Fibroblast of lung (primary cell): ENCODE measurements around the gene TMEM175. TPM values are rescaled to one million over a fixed set of nuclear protein-coding genes. Genes with fewer than 3 reads are reported as not detected.
A peak's percentile ranks its signal among the peaks of the same experiment; 100 is the strongest.

Experiments
- DNase-seq, 2 donors: peaks; one replicate each; pipeline versions ENCODE4 v3.0.0 to v3.0.0-alpha.2; 2010; ENCODE audit warnings: low read depth in 2 of 2
- H2AFZ ChIP-seq: 2 replicates; pipeline ENCODE4 v1.5.1; 2012; ENCODE audit warnings: low read length, control low read depth, inconsistent platforms
- H3K27ac ChIP-seq: 2 replicates; pipeline ENCODE4 v1.5.1; 2011; ENCODE audit warnings: low read length, control low read depth; ENCODE audit not compliant: insufficient read depth
- H3K27me3 ChIP-seq: 2 replicates; pipeline ENCODE4 v1.5.1; 2011; ENCODE audit warnings: mild to moderate bottlenecking, low read length; ENCODE audit not compliant: control insufficient read depth, insufficient read depth
- H3K36me3 ChIP-seq: 2 replicates; pipeline ENCODE4 v1.5.1; 2011; ENCODE audit warnings: low read length; ENCODE audit not compliant: control insufficient read depth, insufficient read depth
- H3K4me1 ChIP-seq: 2 replicates; pipeline ENCODE4 v1.5.1; 2011; ENCODE audit warnings: low read length; ENCODE audit not compliant: control insufficient read depth, insufficient read depth; ENCODE audit errors: extremely low read depth
- H3K4me2 ChIP-seq: 2 replicates; pipeline ENCODE4 v1.5.1; 2011; ENCODE audit warnings: low read length, control low read depth; ENCODE audit not compliant: insufficient read depth; ENCODE audit errors: extremely low read depth
- H3K4me3 ChIP-seq, 4 experiments: fragments of 200-600 bp in 1 of 4; sonication (generic) in 1 of 4; replicated peaks in 1 of 4; 2 replicates each; pipeline ENCODE4 v1.5.1; 2011 to 2016; ENCODE audit warnings: low read length in 4 of 4, low read depth in 3 of 4, mild to moderate bottlenecking in 3 of 4, control low read depth in 2 of 4, inconsistent platforms in 1 of 4, mixed read lengths in 1 of 4; ENCODE audit not compliant: insufficient read depth in 1 of 4; ENCODE audit errors: control extremely low read depth in 1 of 4
- H3K79me2 ChIP-seq: 2 replicates; pipeline ENCODE4 v1.5.1; 2012; ENCODE audit warnings: mild to moderate bottlenecking, low read length, inconsistent platforms; ENCODE audit not compliant: control insufficient read depth, insufficient read depth
- H3K9ac ChIP-seq: 2 replicates; pipeline ENCODE4 v1.5.1; 2011; ENCODE audit warnings: mild to moderate bottlenecking, low read length, control low read depth; ENCODE audit not compliant: insufficient read depth
- H3K9me3 ChIP-seq: 2 replicates; pipeline ENCODE4 v1.5.1; 2012; ENCODE audit warnings: low read depth, low read length; ENCODE audit not compliant: control insufficient read depth, insufficient read depth
- H4K20me1 ChIP-seq: 2 replicates; pipeline ENCODE4 v1.5.1; 2011; ENCODE audit warnings: low read length; ENCODE audit not compliant: control insufficient read depth, insufficient read depth; ENCODE audit errors: extremely low read depth
- EZH2 ChIP-seq: IDR thresholded peaks from 2 replicates; pipeline ENCODE4 v1.5.1; 2012; ENCODE audit warnings: low read length, control low read depth, mild to moderate bottlenecking; ENCODE audit errors: missing control alignments
- polyA plus RNA-seq, 2 donors: library from polyadenylated mRNA; depleted of rRNA in 1 of 2; stranded (reverse) in 1 of 2; unstranded in 1 of 2; fragments of >200 nt; gene quantifications; 2 replicates each; pipeline ENCODE4 v1.2.1, GENCODE V29; 2011 to 2012; ENCODE audit warnings: missing spikeins in 1 of 2
- total RNA-seq: library from RNA; depleted of rRNA; stranded (reverse); fragments of >200 nt; gene quantifications from 2 replicates; pipeline ENCODE4 v1.2.1, GENCODE V29; 2014
- TF ChIP-seq, protein P1 (sequence below), 2 donors: IDR thresholded peaks in 1 of 2; conservative IDR thresholded peaks in 1 of 2; 1 replicate in 1 of 2; 2 replicates in 1 of 2; pipeline ENCODE4 v1.5.1; 2011 to 2012; ENCODE audit warnings: low read length in 2 of 2, control low read depth in 1 of 2, inconsistent platforms in 1 of 2, low read depth in 1 of 2, mild to moderate bottlenecking in 1 of 2

Gene TMEM175
- total and polyA plus RNA-seq, 2 donors (not counting 1 experiment from before 2014, with no cell fraction given): 16.3 to 23.9 TPM

DNA sequence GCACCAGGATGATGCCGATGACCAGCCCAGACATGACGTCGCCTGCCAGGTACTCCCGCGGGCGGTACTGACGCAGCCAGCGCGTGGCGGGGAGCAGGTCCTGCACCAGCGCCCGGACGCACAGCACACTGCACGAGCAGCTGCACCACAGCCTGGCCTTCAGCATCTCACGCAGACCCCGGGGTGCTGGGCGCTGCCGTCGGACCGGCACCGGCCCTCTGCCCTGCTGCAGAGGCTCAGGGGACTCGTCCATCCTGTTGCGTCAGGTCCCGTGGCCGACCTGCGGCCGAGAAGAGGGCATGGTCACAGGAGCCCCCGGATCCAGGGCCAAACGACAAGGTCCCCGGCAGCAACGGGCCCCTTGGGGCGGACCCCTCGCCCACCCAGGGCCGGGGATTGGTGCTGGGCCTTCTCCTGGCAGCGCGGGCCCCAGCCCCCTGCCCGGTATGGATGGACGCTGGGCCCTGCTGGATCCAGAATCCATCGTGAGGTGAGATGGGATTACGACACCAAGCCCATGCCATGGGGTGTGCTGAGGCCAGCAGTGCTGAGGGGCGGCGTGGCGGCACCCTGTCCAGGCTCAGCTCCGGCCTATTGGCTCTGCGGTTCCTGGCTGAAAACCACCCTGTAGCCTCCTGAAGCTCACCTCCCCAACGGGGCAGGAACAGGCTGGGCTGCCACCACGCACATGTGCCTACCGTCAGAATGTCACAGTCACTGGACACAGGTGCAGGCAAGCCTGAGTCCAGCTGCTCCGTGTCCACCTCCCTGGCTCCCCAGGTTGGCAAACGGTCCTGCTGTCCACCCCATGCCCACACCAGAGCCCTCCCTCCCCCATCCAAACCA lies 59.4 kb downstream of the TMEM175 start:
- Histone ChIP-seq H3K36me3 (peaks cover 6% of the 10 kb centered on the region), H3K79me2 (no peaks in the 10 kb centered on the region), H3K4me1 (no peaks in the 10 kb centered on the region), H2AFZ (no peak overlapping the region), H3K9ac (no peak overlapping the region), H4K20me1 (no peaks in the 10 kb centered on the region), H3K9me3 (no peaks in the 10 kb centered on the region), H3K27ac (no peak overlapping the region), H3K4me2 (no peak overlapping the region), H3K27me3 (peaks cover 4% of the 10 kb centered on the region), H3K4me3 (no peak overlapping the region)
- TF ChIP-seq EZH2: no peak
- TF ChIP-seq, protein P1, sequence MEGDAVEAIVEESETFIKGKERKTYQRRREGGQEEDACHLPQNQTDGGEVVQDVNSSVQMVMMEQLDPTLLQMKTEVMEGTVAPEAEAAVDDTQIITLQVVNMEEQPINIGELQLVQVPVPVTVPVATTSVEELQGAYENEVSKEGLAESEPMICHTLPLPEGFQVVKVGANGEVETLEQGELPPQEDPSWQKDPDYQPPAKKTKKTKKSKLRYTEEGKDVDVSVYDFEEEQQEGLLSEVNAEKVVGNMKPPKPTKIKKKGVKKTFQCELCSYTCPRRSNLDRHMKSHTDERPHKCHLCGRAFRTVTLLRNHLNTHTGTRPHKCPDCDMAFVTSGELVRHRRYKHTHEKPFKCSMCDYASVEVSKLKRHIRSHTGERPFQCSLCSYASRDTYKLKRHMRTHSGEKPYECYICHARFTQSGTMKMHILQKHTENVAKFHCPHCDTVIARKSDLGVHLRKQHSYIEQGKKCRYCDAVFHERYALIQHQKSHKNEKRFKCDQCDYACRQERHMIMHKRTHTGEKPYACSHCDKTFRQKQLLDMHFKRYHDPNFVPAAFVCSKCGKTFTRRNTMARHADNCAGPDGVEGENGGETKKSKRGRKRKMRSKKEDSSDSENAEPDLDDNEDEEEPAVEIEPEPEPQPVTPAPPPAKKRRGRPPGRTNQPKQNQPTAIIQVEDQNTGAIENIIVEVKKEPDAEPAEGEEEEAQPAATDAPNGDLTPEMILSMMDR (conservative IDR thresholded peaks at IDR 0.05 in 1 of 2, IDR thresholded peaks at IDR 0.05 in 1 of 2; ENCODE audit: low read depth in 1 of 2, low read length in 2 of 2): no peak
- no peak for DNase-seq

- Histone ChIP-seq H3K9me3 (no peaks in the 10 kb centered on the region), H2AFZ (no peak overlapping the region), H3K4me3 (no peak overlapping the region), H3K9ac (peak overlapping the region; percentile 7), H4K20me1 (no peaks in the 10 kb centered on the region), H3K36me3 (peaks cover 6% of the 10 kb centered on the region), H3K79me2 (no peaks in the 10 kb centered on the region), H3K27ac (no peak overlapping the region), H3K27me3 (peaks cover 9% of the 10 kb centered on the region), H3K4me1 (no peaks in the 10 kb centered on the region), H3K4me2 (no peak overlapping the region)
- no peak for DNase-seq
- no peak for TF ChIP-seq EZH2
- TF ChIP-seq, protein P1 (conservative IDR thresholded peaks at IDR 0.05 in 1 of 2, IDR thresholded peaks at IDR 0.05 in 1 of 2; ENCODE audit: low read depth in 1 of 2, low read length in 2 of 2): no peak
Observed at GRCh38 chr4:992297-993110, 60.2 kb downstream of the TMEM175 start.
